Activated B cell treated with CpG ODN at 0.5 μM for 24 hours (primary cell): ENCODE measurements around the gene SCARF2. TPM values are rescaled to one million over a fixed set of nuclear protein-coding genes. Genes with fewer than 3 reads are reported as not detected.
"Not testable (repeated sequence)": the region's sequence is repeated elsewhere in the genome, so short reads cannot be mapped to it uniquely, and the experiment has no call there.

ENCODE experiments used
- ATAC-seq: fragments of 200-7000 bp; cut with Tn5 transposase; one replicate; pipeline ENCODE4 v1.10.0; 2021; ENCODE audit warnings: low read depth, mild to moderate bottlenecking, moderate library complexity
- CTCF ChIA-PET: fragments of 350-600 bp; sonication (Branson Sonifier 250); formaldehyde crosslinking; loops from one replicate; lab custom pipeline; 2021; ENCODE audit warnings: antibody characterized with exemption; lab: Charles Lee
- POLR2A ChIA-PET: fragments of 350-600 bp; sonication (Branson Sonifier 250); formaldehyde crosslinking; loops from one replicate; lab custom pipeline; 2021; ENCODE audit warnings: antibody characterized with exemption; lab: Charles Lee
- DNase-seq: peaks from one replicate; pipeline ENCODE4 v3.0.0; 2022
- H3K27ac Mint-ChIP-seq: one replicate; pipeline ENCODE4 v1.8.0; 2020; ENCODE audit warnings: mixed read lengths
- H3K27me3 Mint-ChIP-seq: one replicate; pipeline ENCODE4 v1.8.0; 2021; ENCODE audit warnings: mixed read lengths
- H3K36me3 Mint-ChIP-seq: one replicate; pipeline ENCODE4 v1.8.0; 2021; ENCODE audit warnings: low read depth, mixed read lengths
- H3K4me1 Mint-ChIP-seq: one replicate; pipeline ENCODE4 v1.8.0; 2021; ENCODE audit warnings: mixed read lengths
- H3K4me3 Mint-ChIP-seq: one replicate; pipeline ENCODE4 v1.8.0; 2020; ENCODE audit warnings: mild to moderate bottlenecking, mixed read lengths
- H3K9me3 Mint-ChIP-seq: one replicate; pipeline ENCODE4 v1.8.0; 2020; ENCODE audit warnings: mixed read lengths
- intact Hi-C: fragments of 100-400 bp; cut with micrococcal nuclease; formaldehyde crosslinking; loops from one replicate; pipeline ENCODE4 v1.15.1; 2024
- total RNA-seq: library from RNA; stranded (reverse); gene quantifications from 2 replicates; pipeline ENCODE4 v1.2.3, GENCODE V29; 2022
- TF ChIP-seq, protein P1 (sequence below): fragments of 200-600 bp; IDR thresholded peaks from one replicate; pipeline ENCODE4 v1.8.0; 2022; ENCODE audit warnings: antibody characterized with exemption, mild to moderate bottlenecking

Gene SCARF2
- total RNA-seq, 1 donor from 2014 or later, result 0.18 TPM

DNA sequence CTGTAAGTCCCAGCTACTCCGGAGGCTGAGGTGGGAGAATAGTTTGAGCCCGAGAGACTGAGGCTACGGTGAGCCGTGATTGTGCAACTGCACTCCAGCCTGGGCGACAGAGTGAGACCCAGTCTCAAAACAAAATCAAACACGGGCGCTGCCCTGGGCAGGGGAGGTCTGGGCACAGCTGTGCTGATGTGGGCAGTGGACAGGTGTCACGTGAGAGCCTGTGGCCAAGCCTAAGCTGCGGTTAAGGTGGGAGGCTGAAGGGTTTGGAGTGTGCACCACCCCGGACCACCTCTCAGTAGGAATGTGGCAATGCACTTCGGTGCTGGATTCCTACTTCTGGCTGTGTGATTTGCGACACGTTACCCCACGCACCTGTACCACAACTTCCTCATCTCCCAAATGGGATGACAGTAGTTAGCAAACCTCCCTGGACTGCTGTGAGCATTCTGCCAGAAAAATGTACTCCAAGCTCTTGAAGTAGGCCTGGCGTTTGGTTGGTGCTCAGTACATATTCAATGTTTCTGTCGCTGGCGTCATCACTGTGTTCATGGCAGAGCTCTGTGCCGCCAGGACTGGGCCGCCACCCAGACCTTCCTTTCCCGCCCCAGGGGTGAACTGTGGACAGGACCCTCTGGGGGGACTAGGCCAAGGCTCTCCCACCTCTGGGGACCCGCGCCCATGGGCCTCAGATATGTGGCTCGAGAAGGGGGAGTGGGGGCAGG, 44.5 kb downstream of the SCARF2 start:
- H3K27me3 Mint-ChIP-seq, result no peaks in the 10 kb centered on the region
- TF ChIP-seq, protein P1, sequence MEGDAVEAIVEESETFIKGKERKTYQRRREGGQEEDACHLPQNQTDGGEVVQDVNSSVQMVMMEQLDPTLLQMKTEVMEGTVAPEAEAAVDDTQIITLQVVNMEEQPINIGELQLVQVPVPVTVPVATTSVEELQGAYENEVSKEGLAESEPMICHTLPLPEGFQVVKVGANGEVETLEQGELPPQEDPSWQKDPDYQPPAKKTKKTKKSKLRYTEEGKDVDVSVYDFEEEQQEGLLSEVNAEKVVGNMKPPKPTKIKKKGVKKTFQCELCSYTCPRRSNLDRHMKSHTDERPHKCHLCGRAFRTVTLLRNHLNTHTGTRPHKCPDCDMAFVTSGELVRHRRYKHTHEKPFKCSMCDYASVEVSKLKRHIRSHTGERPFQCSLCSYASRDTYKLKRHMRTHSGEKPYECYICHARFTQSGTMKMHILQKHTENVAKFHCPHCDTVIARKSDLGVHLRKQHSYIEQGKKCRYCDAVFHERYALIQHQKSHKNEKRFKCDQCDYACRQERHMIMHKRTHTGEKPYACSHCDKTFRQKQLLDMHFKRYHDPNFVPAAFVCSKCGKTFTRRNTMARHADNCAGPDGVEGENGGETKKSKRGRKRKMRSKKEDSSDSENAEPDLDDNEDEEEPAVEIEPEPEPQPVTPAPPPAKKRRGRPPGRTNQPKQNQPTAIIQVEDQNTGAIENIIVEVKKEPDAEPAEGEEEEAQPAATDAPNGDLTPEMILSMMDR, result no peak
- ATAC-seq (no peak), DNase-seq (no peak)
- ChIA-PET POLR2A (interaction anchor here (0.6 to 1.2 kb wide), 5 partner anchors 9 to 276 kb away, joined by 3 to 5 read pairs (median 4); partner anchors contain the start of genes KLHL22 and TRMT2A), CTCF (no interaction called here)
- peak overlapping the region; percentile 92 for H3K4me3 Mint-ChIP-seq
- peaks cover 3% of the 10 kb centered on the region for H3K36me3 Mint-ChIP-seq
- H3K27ac Mint-ChIP-seq, result peak overlapping the region; percentile 86
- intact Hi-C loops, result no loop called here
- H3K4me1 Mint-ChIP-seq, result peaks cover 33% of the 10 kb centered on the region
- no peaks in the 10 kb centered on the region for H3K9me3 Mint-ChIP-seq

DNA sequence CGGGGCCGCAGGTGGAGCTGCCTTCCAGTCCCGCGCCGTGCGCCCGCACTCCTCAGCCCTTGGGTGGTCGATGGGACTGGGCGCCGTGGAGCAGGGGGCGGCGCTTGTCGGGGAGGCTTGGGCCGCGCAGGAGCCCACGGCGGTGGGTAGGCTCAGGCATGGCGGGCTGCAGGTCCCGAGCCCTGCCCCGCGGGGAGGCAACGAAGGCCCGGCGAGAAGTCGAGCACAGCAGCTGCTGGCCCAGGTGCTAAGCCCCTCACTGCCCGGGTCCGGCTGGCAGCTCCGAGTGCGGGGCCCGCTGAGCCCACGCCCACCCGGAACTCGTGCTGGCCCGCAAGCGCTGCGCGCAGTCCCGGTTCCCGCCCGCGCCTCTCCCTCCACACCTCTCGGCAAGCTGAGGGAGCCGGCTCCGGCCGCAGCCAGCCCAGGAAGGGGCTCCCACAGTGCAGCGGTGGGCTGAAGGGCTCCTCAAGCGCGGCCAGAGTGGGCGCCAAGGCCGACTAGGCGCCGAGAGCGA, 45.2 kb downstream of the SCARF2 start:
- peaks cover 33% of the 10 kb centered on the region for H3K4me1 Mint-ChIP-seq
- POLR2A ChIA-PET, DNase-seq, ATAC-seq, intact Hi-C loops, H3K27me3 Mint-ChIP-seq, H3K9me3 Mint-ChIP-seq, H3K4me3 Mint-ChIP-seq, H3K36me3 Mint-ChIP-seq, CTCF ChIA-PET, H3K27ac Mint-ChIP-seq: not testable (repeated sequence)

DNA sequence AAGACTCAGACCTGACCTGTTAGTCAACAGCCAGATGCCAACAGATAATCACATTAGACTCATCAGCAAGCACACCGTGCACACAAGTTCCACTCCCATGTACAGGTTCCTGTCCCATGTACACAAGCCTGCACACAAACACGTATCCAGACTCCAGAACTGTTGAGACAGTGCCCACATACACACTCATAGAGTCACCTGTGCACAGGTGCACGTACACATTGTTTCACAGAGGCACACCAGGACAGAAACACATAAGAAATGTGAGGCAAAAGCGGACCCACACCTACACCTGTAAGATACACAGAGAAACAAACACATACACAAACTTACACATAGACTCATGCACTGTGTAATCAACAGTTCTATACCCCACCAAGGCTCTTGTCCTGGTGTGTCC, 46.4 kb downstream of the SCARF2 start:
- DNase-seq (no peak), ATAC-seq (no peak)
- POLR2A ChIA-PET, result interaction anchor here (0.6 kb wide), 1 partner anchor 9 kb away, joined by 5 read pairs; no protein-coding TSS in a partner anchor
- H3K4me3 Mint-ChIP-seq, result no peak overlapping the region
- peaks cover 28% of the 10 kb centered on the region for H3K4me1 Mint-ChIP-seq
- no peak overlapping the region for H3K27ac Mint-ChIP-seq
- TF ChIP-seq, protein P1, result no peak
- CTCF ChIA-PET, result no interaction called here
- H3K36me3 Mint-ChIP-seq, result peaks cover 3% of the 10 kb centered on the region
- no peaks in the 10 kb centered on the region for H3K9me3 Mint-ChIP-seq
- no peaks in the 10 kb centered on the region for H3K27me3 Mint-ChIP-seq
- intact Hi-C loops, result no loop called here

DNA sequence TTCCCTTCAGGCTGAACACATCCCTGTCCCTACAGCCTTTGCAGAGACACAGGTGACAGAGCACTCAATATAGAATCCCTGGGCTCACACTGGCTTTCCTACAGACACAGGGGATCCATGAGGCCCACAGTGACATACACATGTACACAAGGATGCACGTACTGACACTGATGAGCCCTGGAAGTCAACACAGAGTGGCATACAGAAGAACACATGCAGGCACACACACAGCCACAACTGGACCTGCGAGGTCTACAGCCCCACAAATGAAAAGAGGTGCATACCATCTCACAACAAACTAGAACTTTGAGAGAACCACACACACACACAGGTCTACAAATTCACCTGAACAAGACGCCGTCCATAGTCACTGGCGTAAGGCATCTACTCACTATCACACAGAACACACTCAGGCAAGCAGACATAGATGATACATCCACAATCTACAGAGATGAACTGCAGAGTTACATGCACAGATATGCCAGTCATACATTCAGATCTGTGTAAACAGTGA, 47.2 kb downstream of the SCARF2 start:
- peaks cover 20% of the 10 kb centered on the region for H3K4me1 Mint-ChIP-seq
- intact Hi-C loops, result no loop called here
- peaks cover 2% of the 10 kb centered on the region for H3K27me3 Mint-ChIP-seq
- peaks cover 3% of the 10 kb centered on the region for H3K36me3 Mint-ChIP-seq
- no peak overlapping the region for H3K4me3 Mint-ChIP-seq
- no peak for DNase-seq
- H3K27ac Mint-ChIP-seq, result no peak overlapping the region
- ChIA-PET POLR2A (no interaction called here), CTCF (no interaction called here)
- TF ChIP-seq, protein P1, result no peak
- no peak for ATAC-seq
- no peaks in the 10 kb centered on the region for H3K9me3 Mint-ChIP-seq

DNA sequence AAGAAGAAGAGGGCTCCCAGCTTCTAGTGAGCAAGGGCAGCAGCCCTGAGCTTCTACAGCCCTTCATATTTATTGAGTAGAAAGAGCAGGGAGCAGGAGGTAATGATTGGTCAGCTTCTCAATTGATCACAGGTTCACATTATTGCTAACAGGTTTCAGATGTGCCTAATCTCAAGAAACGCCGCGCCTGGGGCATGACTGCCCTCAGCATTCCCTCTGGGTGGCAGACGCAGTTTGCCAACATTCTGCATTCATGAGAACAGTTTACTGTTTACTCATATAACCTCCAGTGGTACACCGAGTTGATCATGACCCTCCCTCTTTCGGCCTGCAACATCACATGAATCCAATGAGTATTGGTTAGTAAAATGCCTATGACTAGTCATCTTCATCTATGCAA, 48.3 kb downstream of the SCARF2 start:
- Mint-ChIP-seq H3K4me1 (peaks cover 9% of the 10 kb centered on the region), H3K27me3 (peaks cover 2% of the 10 kb centered on the region), H3K9me3 (no peaks in the 10 kb centered on the region), H3K27ac (no peak overlapping the region), H3K4me3 (no peak overlapping the region), H3K36me3 (peaks cover 3% of the 10 kb centered on the region)
- DNase-seq (no peak), ATAC-seq (no peak)
- ChIA-PET CTCF (no interaction called here), POLR2A (no interaction called here)
- intact Hi-C loops, result no loop called here
- TF ChIP-seq, protein P1, result no peak
